Measurements from ENCODE around the gene CCT6B. TPM values are rescaled to one million over a fixed set of nuclear protein-coding genes. Genes with fewer than 3 reads are reported as not detected.

Gene CCT6B
- total RNA-seq, 1 donor = 6.2 TPM

DNA sequence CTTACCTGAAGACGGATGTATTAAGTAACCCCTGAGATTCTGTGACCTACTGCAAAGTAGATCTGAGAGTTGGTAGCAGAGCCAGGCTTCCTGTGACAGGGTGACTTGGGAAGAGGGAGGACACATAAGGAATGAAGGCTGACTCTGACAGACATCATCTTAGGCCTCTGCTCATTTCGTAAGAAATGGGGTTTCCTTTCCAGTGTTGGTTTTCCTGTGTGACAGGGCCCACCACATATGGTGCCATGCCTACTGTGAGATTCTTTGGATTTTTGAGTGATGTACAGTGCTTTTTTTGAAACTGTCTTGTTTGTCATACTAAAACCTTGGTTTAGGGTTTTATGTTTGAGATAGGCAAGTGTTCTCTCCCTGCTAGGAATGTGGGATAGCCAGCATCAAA, 31.8 kb upstream of the CCT6B start:
- DNase-seq (ENCODE audit: insufficient read length, low spot score, missing footprints) = no peak
- H3K27me3 ChIP-seq (ENCODE audit: insufficient read depth, low read length) = no peaks in the 10 kb centered on the region
- H3K4me3 ChIP-seq (ENCODE audit: insufficient read depth, low read length) = no peak overlapping the region
- H4K20me1 ChIP-seq (ENCODE audit: insufficient read depth, low read length) = no peaks in the 10 kb centered on the region
- no peak overlapping the region for H2AFZ ChIP-seq (ENCODE audit: low read length)
- H3K4me2 ChIP-seq (ENCODE audit: insufficient read depth, low read length) = no peak overlapping the region
- no peak overlapping the region for H3K27ac ChIP-seq (ENCODE audit: low read depth, low read length)
- TF ChIP-seq, protein P1, sequence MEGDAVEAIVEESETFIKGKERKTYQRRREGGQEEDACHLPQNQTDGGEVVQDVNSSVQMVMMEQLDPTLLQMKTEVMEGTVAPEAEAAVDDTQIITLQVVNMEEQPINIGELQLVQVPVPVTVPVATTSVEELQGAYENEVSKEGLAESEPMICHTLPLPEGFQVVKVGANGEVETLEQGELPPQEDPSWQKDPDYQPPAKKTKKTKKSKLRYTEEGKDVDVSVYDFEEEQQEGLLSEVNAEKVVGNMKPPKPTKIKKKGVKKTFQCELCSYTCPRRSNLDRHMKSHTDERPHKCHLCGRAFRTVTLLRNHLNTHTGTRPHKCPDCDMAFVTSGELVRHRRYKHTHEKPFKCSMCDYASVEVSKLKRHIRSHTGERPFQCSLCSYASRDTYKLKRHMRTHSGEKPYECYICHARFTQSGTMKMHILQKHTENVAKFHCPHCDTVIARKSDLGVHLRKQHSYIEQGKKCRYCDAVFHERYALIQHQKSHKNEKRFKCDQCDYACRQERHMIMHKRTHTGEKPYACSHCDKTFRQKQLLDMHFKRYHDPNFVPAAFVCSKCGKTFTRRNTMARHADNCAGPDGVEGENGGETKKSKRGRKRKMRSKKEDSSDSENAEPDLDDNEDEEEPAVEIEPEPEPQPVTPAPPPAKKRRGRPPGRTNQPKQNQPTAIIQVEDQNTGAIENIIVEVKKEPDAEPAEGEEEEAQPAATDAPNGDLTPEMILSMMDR (IDR thresholded peaks at IDR 0.05; ENCODE audit: extremely low read depth, low read depth, low read length) = no peak
- no peaks in the 10 kb centered on the region for H3K79me2 ChIP-seq (ENCODE audit: insufficient read depth, low read length)
- H3K36me3 ChIP-seq (ENCODE audit: insufficient read depth, low read length) = peaks cover 65% of the 10 kb centered on the region
- H3K9me3 ChIP-seq (ENCODE audit: low read depth, low read length) = no peaks in the 10 kb centered on the region
- H3K4me1 ChIP-seq (ENCODE audit: insufficient read depth, low read length) = peaks cover 4% of the 10 kb centered on the region

- H2AFZ ChIP-seq (ENCODE audit: low read length) = no peak overlapping the region
- H3K4me1 ChIP-seq (ENCODE audit: insufficient read depth, low read length) = no peaks in the 10 kb centered on the region
- no peaks in the 10 kb centered on the region for H3K9me3 ChIP-seq (ENCODE audit: low read depth, low read length)
- H3K79me2 ChIP-seq (ENCODE audit: insufficient read depth, low read length) = no peaks in the 10 kb centered on the region
- peaks cover 61% of the 10 kb centered on the region for H3K36me3 ChIP-seq (ENCODE audit: insufficient read depth, low read length)
- H3K4me2 ChIP-seq (ENCODE audit: insufficient read depth, low read length) = no peak overlapping the region
- no peaks in the 10 kb centered on the region for H4K20me1 ChIP-seq (ENCODE audit: insufficient read depth, low read length)
- TF ChIP-seq, protein P1 (IDR thresholded peaks at IDR 0.05; ENCODE audit: extremely low read depth, low read depth, low read length) = no peak
- no peaks in the 10 kb centered on the region for H3K27me3 ChIP-seq (ENCODE audit: insufficient read depth, low read length)
- no peak overlapping the region for H3K27ac ChIP-seq (ENCODE audit: low read depth, low read length)
- DNase-seq (ENCODE audit: insufficient read length, low spot score, missing footprints) = no peak
- no peak overlapping the region for H3K4me3 ChIP-seq (ENCODE audit: insufficient read depth, low read length)
These were observed 30.3 kb upstream of the CCT6B start for GRCh38 chr17:34991606-34992005.

GRCh38 chr17:34990921-34991365, 29.7 kb upstream of the CCT6B start:
- no peak overlapping the region for H3K4me2 ChIP-seq (ENCODE audit: insufficient read depth, low read length)
- H3K4me1 ChIP-seq (ENCODE audit: insufficient read depth, low read length) = no peaks in the 10 kb centered on the region
- H3K9me3 ChIP-seq (ENCODE audit: low read depth, low read length) = no peaks in the 10 kb centered on the region
- peaks cover 58% of the 10 kb centered on the region for H3K36me3 ChIP-seq (ENCODE audit: insufficient read depth, low read length)
- H2AFZ ChIP-seq (ENCODE audit: low read length) = no peak overlapping the region
- H3K79me2 ChIP-seq (ENCODE audit: insufficient read depth, low read length) = no peaks in the 10 kb centered on the region
- DNase-seq (ENCODE audit: insufficient read length, low spot score, missing footprints) = no peak
- no peak overlapping the region for H3K27ac ChIP-seq (ENCODE audit: low read depth, low read length)
- TF ChIP-seq, protein P1 (IDR thresholded peaks at IDR 0.05; ENCODE audit: extremely low read depth, low read depth, low read length) = no peak
- no peaks in the 10 kb centered on the region for H3K27me3 ChIP-seq (ENCODE audit: insufficient read depth, low read length)
- H4K20me1 ChIP-seq (ENCODE audit: insufficient read depth, low read length) = no peaks in the 10 kb centered on the region
- no peak overlapping the region for H3K4me3 ChIP-seq (ENCODE audit: insufficient read depth, low read length)

GRCh38 chr17:34989473-34989872, 28.2 kb upstream of the CCT6B start:
- DNase-seq (ENCODE audit: insufficient read length, low spot score, missing footprints) = no peak
- Histone ChIP-seq H3K4me2 (ENCODE audit: insufficient read depth, low read length) (no peak overlapping the region), H3K4me3 (ENCODE audit: insufficient read depth, low read length) (no peak overlapping the region), H3K27ac (ENCODE audit: low read depth, low read length) (no peak overlapping the region), H2AFZ (ENCODE audit: low read length) (no peak overlapping the region), H3K4me1 (ENCODE audit: insufficient read depth, low read length) (no peaks in the 10 kb centered on the region), H4K20me1 (ENCODE audit: insufficient read depth, low read length) (no peaks in the 10 kb centered on the region), H3K27me3 (ENCODE audit: insufficient read depth, low read length) (no peaks in the 10 kb centered on the region), H3K36me3 (ENCODE audit: insufficient read depth, low read length) (peaks cover 50% of the 10 kb centered on the region), H3K79me2 (ENCODE audit: insufficient read depth, low read length) (no peaks in the 10 kb centered on the region), H3K9me3 (ENCODE audit: low read depth, low read length) (no peaks in the 10 kb centered on the region)
- TF ChIP-seq, protein P1 (IDR thresholded peaks at IDR 0.05; ENCODE audit: extremely low read depth, low read depth, low read length) = no peak
